Loucy (cell line): ENCODE measurements around the gene CHST7.

Experiments used
- H2AFZ ChIP-seq: fragments of 200-600 bp; sonication (generic); 2 replicates; pipeline ENCODE4 v1.6.0; 2016; ENCODE audit warnings: antibody characterized with exemption, mild to moderate bottlenecking, low read length, moderate library complexity
- H3F3A ChIP-seq: fragments of 200-600 bp; 2 replicates; pipeline ENCODE4 v1.6.0; 2016; ENCODE audit warnings: antibody characterized with exemption, low read depth, mild to moderate bottlenecking
- H3K27me3 ChIP-seq: fragments of 200-600 bp; sonication (generic); 2 replicates; pipeline ENCODE4 v1.6.1; 2014; ENCODE audit warnings: low read length, mild to moderate bottlenecking; ENCODE audit not compliant: insufficient read depth, poor library complexity, severe bottlenecking
- H3K36me3 ChIP-seq: fragments of 200-600 bp; sonication (generic); 2 replicates; pipeline ENCODE4 v1.6.1; 2016; ENCODE audit warnings: low read length; ENCODE audit not compliant: insufficient read depth
- H3K4me1 ChIP-seq: fragments of 200-600 bp; sonication (generic); 2 replicates; pipeline ENCODE4 v1.5.1; 2014; ENCODE audit warnings: low read length, mild to moderate bottlenecking; ENCODE audit not compliant: insufficient read depth, poor library complexity, severe bottlenecking
- H3K4me2 ChIP-seq: fragments of 200-600 bp; sonication (generic); 2 replicates; pipeline ENCODE4 v1.6.0; 2014; ENCODE audit warnings: antibody characterized with exemption, low read length, low read depth, mild to moderate bottlenecking; ENCODE audit not compliant: poor library complexity, severe bottlenecking
- H3K4me3 ChIP-seq: fragments of 200-600 bp; sonication (generic); 2 replicates; pipeline ENCODE4 v1.5.1; 2014; ENCODE audit warnings: low read length, mild to moderate bottlenecking, mixed read lengths; ENCODE audit not compliant: poor library complexity, severe bottlenecking
- H3K79me2 ChIP-seq: fragments of 200-600 bp; sonication (generic); 2 replicates; pipeline ENCODE4 v1.6.1; 2014; ENCODE audit warnings: low read length; ENCODE audit not compliant: insufficient read depth
- H3K9ac ChIP-seq: fragments of 200-600 bp; sonication (generic); 2 replicates; pipeline ENCODE4 v1.6.0; 2014; ENCODE audit warnings: mild to moderate bottlenecking, low read depth, low read length, moderate library complexity; ENCODE audit not compliant: poor library complexity, severe bottlenecking
- H3K9me2 ChIP-seq: fragments of 200-600 bp; sonication (generic); replicated peaks from 2 replicates; pipeline ENCODE4 v1.6.1; 2016; ENCODE audit warnings: low read depth, low read length, mixed read lengths
- H3K9me3 ChIP-seq: fragments of 200-600 bp; sonication (generic); 2 replicates; pipeline ENCODE4 v1.6.1; 2014; ENCODE audit warnings: mild to moderate bottlenecking, antibody characterized with exemption, low read length, low read depth; ENCODE audit not compliant: insufficient read depth
- H4K20me1 ChIP-seq: fragments of 200-600 bp; sonication (generic); 2 replicates; pipeline ENCODE4 v1.6.0; 2014; ENCODE audit warnings: antibody characterized with exemption, low read length, mild to moderate bottlenecking; ENCODE audit not compliant: insufficient read depth, poor library complexity, severe bottlenecking
- EZH2phosphoT487 ChIP-seq: fragments of 200-600 bp; IDR thresholded peaks from 2 replicates; pipeline ENCODE4 v1.6.1; 2018; ENCODE audit warnings: antibody characterized with exemption, mild to moderate bottlenecking, moderate library complexity, borderline replicate concordance
- TF ChIP-seq, protein P1 (sequence below): fragments of 200-600 bp; sonication (generic); conservative IDR thresholded peaks from 2 replicates; pipeline ENCODE4 v1.5.1; 2014; ENCODE audit warnings: mild to moderate bottlenecking, antibody characterized with exemption, low read length

The CHST7 gene

DNA sequence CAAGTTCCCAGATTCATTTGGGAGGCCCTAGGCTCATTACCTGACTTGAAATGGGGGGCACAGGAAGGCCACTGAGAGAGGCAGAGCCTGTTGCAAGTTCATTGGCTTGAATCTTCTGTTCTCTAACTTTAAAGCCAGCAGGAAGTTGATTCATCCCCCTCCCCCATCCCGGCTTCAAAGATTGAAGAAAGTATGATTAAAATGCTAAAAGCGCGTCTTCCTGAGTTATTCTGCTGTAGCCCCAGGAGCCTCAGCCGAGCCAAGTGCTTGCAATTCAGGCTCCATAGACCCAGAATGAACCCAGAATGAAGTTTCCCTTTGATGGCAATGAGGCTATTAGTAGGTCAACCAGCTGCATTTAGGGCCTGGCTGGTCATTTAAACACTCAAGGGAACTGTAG is 14.7 kb downstream of the CHST7 start:
- H3K4me1 ChIP-seq = peaks cover 14% of the 10 kb centered on the region
- peak overlapping the region; percentile 68 for H3K4me3 ChIP-seq
- peak overlapping the region; percentile 75 for H3K4me2 ChIP-seq
- H3K9me3 ChIP-seq = no peaks in the 10 kb centered on the region
- no peaks in the 10 kb centered on the region for H3K36me3 ChIP-seq
- H4K20me1 ChIP-seq = no peaks in the 10 kb centered on the region
- peak overlapping the region; percentile 58 for H3K9ac ChIP-seq
- TF ChIP-seq EZH2phosphoT487 = no peak
- TF ChIP-seq, protein P1, sequence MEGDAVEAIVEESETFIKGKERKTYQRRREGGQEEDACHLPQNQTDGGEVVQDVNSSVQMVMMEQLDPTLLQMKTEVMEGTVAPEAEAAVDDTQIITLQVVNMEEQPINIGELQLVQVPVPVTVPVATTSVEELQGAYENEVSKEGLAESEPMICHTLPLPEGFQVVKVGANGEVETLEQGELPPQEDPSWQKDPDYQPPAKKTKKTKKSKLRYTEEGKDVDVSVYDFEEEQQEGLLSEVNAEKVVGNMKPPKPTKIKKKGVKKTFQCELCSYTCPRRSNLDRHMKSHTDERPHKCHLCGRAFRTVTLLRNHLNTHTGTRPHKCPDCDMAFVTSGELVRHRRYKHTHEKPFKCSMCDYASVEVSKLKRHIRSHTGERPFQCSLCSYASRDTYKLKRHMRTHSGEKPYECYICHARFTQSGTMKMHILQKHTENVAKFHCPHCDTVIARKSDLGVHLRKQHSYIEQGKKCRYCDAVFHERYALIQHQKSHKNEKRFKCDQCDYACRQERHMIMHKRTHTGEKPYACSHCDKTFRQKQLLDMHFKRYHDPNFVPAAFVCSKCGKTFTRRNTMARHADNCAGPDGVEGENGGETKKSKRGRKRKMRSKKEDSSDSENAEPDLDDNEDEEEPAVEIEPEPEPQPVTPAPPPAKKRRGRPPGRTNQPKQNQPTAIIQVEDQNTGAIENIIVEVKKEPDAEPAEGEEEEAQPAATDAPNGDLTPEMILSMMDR = no peak
- peak overlapping the region; percentile 64 for H2AFZ ChIP-seq
- H3K79me2 ChIP-seq = no peaks in the 10 kb centered on the region
- H3K27me3 ChIP-seq = no peaks in the 10 kb centered on the region
- H3K9me2 ChIP-seq = no peaks in the 10 kb centered on the region
- H3F3A ChIP-seq = no peaks in the 10 kb centered on the region

DNA sequence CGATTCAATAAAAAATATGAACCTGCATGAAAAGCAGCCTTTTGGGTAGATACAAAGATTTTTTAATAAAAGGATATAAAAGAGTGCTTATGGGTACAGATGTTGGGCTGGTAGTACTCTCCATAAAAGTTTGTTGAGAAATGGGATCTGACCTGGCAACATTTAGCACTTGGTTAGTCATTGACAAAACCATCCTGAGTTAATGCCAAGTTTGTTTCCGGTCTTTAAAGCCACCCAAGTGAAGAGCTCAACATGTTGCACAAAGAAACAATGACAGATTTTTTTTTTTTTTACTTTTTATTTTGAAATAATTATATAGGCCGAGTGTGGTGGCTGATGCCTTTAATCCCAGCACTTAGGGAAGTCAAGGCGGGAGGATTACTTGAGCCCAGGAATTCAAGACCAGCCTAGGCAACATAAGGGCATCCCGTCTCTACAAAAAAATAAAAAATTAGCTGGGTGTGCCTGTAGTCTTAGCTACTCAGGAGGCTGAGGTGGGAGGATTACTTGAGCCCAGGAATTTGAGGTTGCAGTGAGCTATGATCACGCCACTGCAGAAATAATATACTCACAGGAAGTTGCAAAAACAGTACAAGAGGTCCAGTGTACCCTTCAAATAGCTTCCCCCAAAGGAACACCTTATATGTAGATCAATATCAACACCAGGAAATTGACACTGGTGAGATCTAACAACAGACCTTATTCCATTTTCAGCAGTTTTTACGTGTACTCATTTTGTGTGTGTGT is 16.6 kb downstream of the CHST7 start:
- H3K4me2 ChIP-seq = no peak overlapping the region
- no peaks in the 10 kb centered on the region for H3K79me2 ChIP-seq
- no peaks in the 10 kb centered on the region for H3K9me3 ChIP-seq
- H3K9me2 ChIP-seq = no peaks in the 10 kb centered on the region
- no peaks in the 10 kb centered on the region for H4K20me1 ChIP-seq
- no peaks in the 10 kb centered on the region for H3K27me3 ChIP-seq
- no peaks in the 10 kb centered on the region for H3F3A ChIP-seq
- H3K9ac ChIP-seq = no peak overlapping the region
- H2AFZ ChIP-seq = no peak overlapping the region
- TF ChIP-seq, protein P1 = no peak
- TF ChIP-seq EZH2phosphoT487 = no peak
- no peak overlapping the region for H3K4me3 ChIP-seq
- H3K36me3 ChIP-seq = no peaks in the 10 kb centered on the region
- peaks cover 14% of the 10 kb centered on the region for H3K4me1 ChIP-seq

DNA sequence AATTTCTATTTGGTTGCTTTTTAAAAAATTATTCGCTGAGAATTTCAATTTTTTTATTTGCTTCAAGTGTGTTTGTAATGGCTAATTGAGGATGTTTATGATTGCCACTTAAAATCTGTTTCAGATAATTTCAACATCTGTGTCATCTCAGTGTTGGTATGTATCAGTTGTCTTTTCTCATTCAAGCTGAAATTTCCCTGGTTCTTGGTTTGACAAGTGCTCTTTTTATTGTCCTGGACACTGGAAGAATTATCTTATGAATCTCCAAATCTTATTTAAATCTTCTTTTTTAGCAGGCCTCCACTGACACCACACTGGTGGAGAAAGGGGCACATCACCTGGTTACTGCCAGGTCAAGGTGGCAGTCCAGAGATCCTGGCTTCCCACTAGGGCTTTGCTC is 21.5 kb downstream of the CHST7 start:
- Histone ChIP-seq H2AFZ (no peak overlapping the region), H3K4me2 (no peak overlapping the region), H3K9me3 (no peaks in the 10 kb centered on the region), H3K79me2 (no peaks in the 10 kb centered on the region), H3K36me3 (no peaks in the 10 kb centered on the region), H4K20me1 (no peaks in the 10 kb centered on the region), H3K4me1 (no peaks in the 10 kb centered on the region), H3K27me3 (no peaks in the 10 kb centered on the region), H3K9ac (no peak overlapping the region), H3F3A (no peaks in the 10 kb centered on the region), H3K9me2 (no peaks in the 10 kb centered on the region), H3K4me3 (no peak overlapping the region)
- TF ChIP-seq EZH2phosphoT487 = no peak
- TF ChIP-seq, protein P1 = no peak
